Measurements from ENCODE around the gene STON1. TPM values are rescaled to one million over a fixed set of nuclear protein-coding genes. Genes with fewer than 3 reads are reported as not detected.

The STON1 gene
- total RNA-seq, 1 experiment from 2014 or later: 5.5 TPM

- Histone ChIP-seq H3K9ac (ENCODE audit: extremely low read depth, insufficient read length, low read length) (no peak overlapping the region), H4K5ac (ENCODE audit: insufficient read length, low read depth, low read length) (no peak overlapping the region)
Measured at GRCh38 chr2:48633143-48633542, 103.2 kb downstream of the STON1 start.

More at GRCh38 chr2:48633143-48633542, 103.2 kb downstream of the STON1 start:
- H4K20me1 ChIP-seq (ENCODE audit: control insufficient read depth, insufficient read depth, insufficient read length): no peaks in the 10 kb centered on the region
- H3K4ac ChIP-seq (ENCODE audit: low read depth, low read length): no peak overlapping the region
- Mint-ChIP-seq H3K27me3 (ENCODE audit: low read depth) (no peaks in the 10 kb centered on the region), H3K4me1 (no peaks in the 10 kb centered on the region), H3K36me3 (ENCODE audit: insufficient read depth in 1 of 3, low read depth in 3 of 3) (peaks cover 0 to 5% (median 2%) of the 10 kb centered on the region in 3 experiments; a peak in 2 of 7 replicates), H3K27ac (no peak overlapping the region), H3K4me3 (no peak overlapping the region), H3K9me3 (peaks cover 8 to 9% of the 10 kb centered on the region in 2 experiments; a peak in 4 of 5 replicates)
- H4K8ac ChIP-seq (replicated peaks; ENCODE audit: insufficient read length, low read depth, low read length): no peak overlapping the region
- no peaks in the 10 kb centered on the region for H3K23me2 ChIP-seq (ENCODE audit: insufficient read length, low read depth, low read length, poor library complexity, severe bottlenecking)
- no peak for TF ChIP-seq CTCF (conservative IDR thresholded peaks at IDR 0.05)
- H2BK20ac ChIP-seq (ENCODE audit: low read depth, low read length, poor library complexity, severe bottlenecking): no peak overlapping the region
- no peak overlapping the region for H3T11ph ChIP-seq (ENCODE audit: low read length)
- DNase-seq: no peak
- no peak overlapping the region for H2BK12ac ChIP-seq (ENCODE audit: insufficient read length, low read depth, low read length)
- no peak overlapping the region for H2AFZ ChIP-seq (ENCODE audit: low read length)
- H3K18ac ChIP-seq (ENCODE audit: insufficient read length, low read depth, low read length): no peak overlapping the region
- no peaks in the 10 kb centered on the region for H3K27me3 ChIP-seq (ENCODE audit: insufficient read depth, low read length)
- H3K14ac ChIP-seq (ENCODE audit: insufficient read depth, low read length): no peak overlapping the region
- no peak overlapping the region for H3K4me2 ChIP-seq (ENCODE audit: insufficient read depth, insufficient read length, low read length)
- H3K27ac ChIP-seq (ENCODE audit: insufficient read length, low read depth, low read length): no peak overlapping the region
- H3K9me3 ChIP-seq (ENCODE audit: control insufficient read depth, low read depth, low read length): no peaks in the 10 kb centered on the region
- H3K23ac ChIP-seq (ENCODE audit: insufficient read length, low read depth, low read length): no peak overlapping the region
- H3K56ac ChIP-seq (ENCODE audit: insufficient read length, low read depth, low read length): no peak overlapping the region
- H2BK120ac ChIP-seq (ENCODE audit: low read depth, low read length, poor library complexity, severe bottlenecking): no peak overlapping the region
- no peak overlapping the region for H2BK15ac ChIP-seq (ENCODE audit: low read depth, low read length)
- no CpG with 5 or more reads among the region's 5 CpGs for WGBS (ENCODE audit: extremely low coverage, insufficient read length, low lambda C conversion rate)
- no peaks in the 10 kb centered on the region for H3K79me1 ChIP-seq (ENCODE audit: insufficient read depth, low read depth, low read length, poor library complexity, severe bottlenecking)
- H2BK5ac ChIP-seq (ENCODE audit: insufficient read length, low read length): no peak overlapping the region
- H2AK5ac ChIP-seq (ENCODE audit: insufficient read length, low read length): no peak overlapping the region
- no peak overlapping the region for H4K91ac ChIP-seq (ENCODE audit: insufficient read length, low read depth, low read length)
- H3K79me2 ChIP-seq (ENCODE audit: insufficient read depth, low read length): no peaks in the 10 kb centered on the region
- no peaks in the 10 kb centered on the region for H3K4me1 ChIP-seq (ENCODE audit: insufficient read depth, low read length)

All from H9 (cell line).